Endothelial cell of umbilical vein (primary cell): ENCODE data around the gene NEDD4L.

Experiments
- EZH2 ChIP-seq: IDR thresholded peaks from 2 replicates; pipeline ENCODE4 v1.6.1; 2012; ENCODE audit warnings: borderline replicate concordance, low read depth, mild to moderate bottlenecking, moderate library complexity, low read length, inconsistent platforms; ENCODE audit not compliant: severe bottlenecking
- MYC ChIP-seq: IDR thresholded peaks from one replicate; pipeline ENCODE4 v1.6.1; 2011; ENCODE audit warnings: mild to moderate bottlenecking, low read depth, low read length
- POLR2AphosphoS5 ChIP-seq: IDR thresholded peaks from 2 replicates; pipeline ENCODE4 v1.6.1; 2012; ENCODE audit warnings: low read depth, mild to moderate bottlenecking, control low read depth, low read length, moderate library complexity; ENCODE audit not compliant: insufficient read depth
- TF ChIP-seq, protein P1 (sequence below), 2 donors: IDR thresholded peaks; 1 replicate in 1 of 2; 2 replicates in 1 of 2; pipeline ENCODE4 v1.5.1; 2011; ENCODE audit warnings: low read length in 2 of 2, mild to moderate bottlenecking in 2 of 2, moderate library complexity in 2 of 2, control low read depth in 1 of 2, inconsistent platforms in 1 of 2, low read depth in 1 of 2; ENCODE audit not compliant: insufficient read depth in 1 of 2; ENCODE audit errors: extremely low read depth in 1 of 2

DNA sequence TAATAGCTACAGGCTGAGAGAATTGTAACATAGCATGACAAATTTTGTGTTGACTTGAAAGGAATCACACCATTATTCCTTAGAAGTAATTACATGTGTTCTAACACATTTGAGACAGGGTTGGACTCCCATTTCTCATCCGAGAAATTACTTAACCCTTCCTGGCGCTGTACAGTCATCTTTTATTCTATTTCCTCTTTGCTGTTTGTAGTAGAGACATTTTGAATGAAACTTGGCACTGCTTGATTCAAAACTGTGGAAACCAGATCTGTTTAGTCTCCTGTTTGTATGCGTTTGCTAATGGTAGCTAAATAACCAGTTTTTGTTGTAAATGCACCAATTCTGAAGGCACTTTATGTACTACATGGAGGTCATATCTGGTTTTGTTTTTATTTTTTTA, 352.9 kb downstream of the NEDD4L start:
- TF ChIP-seq EZH2 = no peak
- no peak for TF ChIP-seq POLR2AphosphoS5
- TF ChIP-seq, protein P1, sequence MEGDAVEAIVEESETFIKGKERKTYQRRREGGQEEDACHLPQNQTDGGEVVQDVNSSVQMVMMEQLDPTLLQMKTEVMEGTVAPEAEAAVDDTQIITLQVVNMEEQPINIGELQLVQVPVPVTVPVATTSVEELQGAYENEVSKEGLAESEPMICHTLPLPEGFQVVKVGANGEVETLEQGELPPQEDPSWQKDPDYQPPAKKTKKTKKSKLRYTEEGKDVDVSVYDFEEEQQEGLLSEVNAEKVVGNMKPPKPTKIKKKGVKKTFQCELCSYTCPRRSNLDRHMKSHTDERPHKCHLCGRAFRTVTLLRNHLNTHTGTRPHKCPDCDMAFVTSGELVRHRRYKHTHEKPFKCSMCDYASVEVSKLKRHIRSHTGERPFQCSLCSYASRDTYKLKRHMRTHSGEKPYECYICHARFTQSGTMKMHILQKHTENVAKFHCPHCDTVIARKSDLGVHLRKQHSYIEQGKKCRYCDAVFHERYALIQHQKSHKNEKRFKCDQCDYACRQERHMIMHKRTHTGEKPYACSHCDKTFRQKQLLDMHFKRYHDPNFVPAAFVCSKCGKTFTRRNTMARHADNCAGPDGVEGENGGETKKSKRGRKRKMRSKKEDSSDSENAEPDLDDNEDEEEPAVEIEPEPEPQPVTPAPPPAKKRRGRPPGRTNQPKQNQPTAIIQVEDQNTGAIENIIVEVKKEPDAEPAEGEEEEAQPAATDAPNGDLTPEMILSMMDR (IDR thresholded peaks at IDR 0.05; ENCODE audit: extremely low read depth in 1 of 2, insufficient read depth in 1 of 2, low read depth in 1 of 2, low read length in 2 of 2) = no peak
- no peak for TF ChIP-seq MYC
